Endothelial cell of umbilical vein (primary cell): ENCODE measurements around the gene CCDC93.
"Not testable (repeated sequence)": the region's sequence is repeated elsewhere in the genome, so short reads cannot be mapped to it uniquely, and the experiment has no call there.

ENCODE experiments used
- CTCF ChIP-seq, 2 donors: IDR thresholded peaks; 1 replicate in 1 of 2; 2 replicates in 1 of 2; pipeline ENCODE4 v1.5.1; 2011; ENCODE audit warnings: low read length in 2 of 2, mild to moderate bottlenecking in 2 of 2, moderate library complexity in 2 of 2, control low read depth in 1 of 2, inconsistent platforms in 1 of 2, low read depth in 1 of 2; ENCODE audit not compliant: insufficient read depth in 1 of 2; ENCODE audit errors: extremely low read depth in 1 of 2
- EZH2 ChIP-seq: IDR thresholded peaks from 2 replicates; pipeline ENCODE4 v1.6.1; 2012; ENCODE audit warnings: borderline replicate concordance, low read depth, mild to moderate bottlenecking, moderate library complexity, low read length, inconsistent platforms; ENCODE audit not compliant: severe bottlenecking
- JUN ChIP-seq: IDR thresholded peaks from 2 replicates; pipeline ENCODE4 v1.6.1; 2011; ENCODE audit warnings: borderline replicate concordance, low read depth; ENCODE audit not compliant: insufficient read length, insufficient read depth
- MYC ChIP-seq: IDR thresholded peaks from one replicate; pipeline ENCODE4 v1.6.1; 2011; ENCODE audit warnings: mild to moderate bottlenecking, low read depth, low read length
- POLR2A ChIP-seq: IDR thresholded peaks from 2 replicates; pipeline ENCODE4 v1.6.1; 2012; ENCODE audit warnings: low read depth, mild to moderate bottlenecking, control low read depth, low read length
- POLR2AphosphoS5 ChIP-seq: IDR thresholded peaks from 2 replicates; pipeline ENCODE4 v1.6.1; 2012; ENCODE audit warnings: low read depth, mild to moderate bottlenecking, control low read depth, low read length, moderate library complexity; ENCODE audit not compliant: insufficient read depth
- TF ChIP-seq, protein P1 (sequence below): IDR thresholded peaks from 2 replicates; pipeline ENCODE4 v1.6.1; 2011; ENCODE audit not compliant: insufficient read depth, insufficient read length

- TF ChIP-seq CTCF (IDR thresholded peaks at IDR 0.05; ENCODE audit: extremely low read depth in 1 of 2, insufficient read depth in 1 of 2, low read depth in 1 of 2, low read length in 2 of 2); EZH2; POLR2A; MYC; JUN; POLR2AphosphoS5: not testable (repeated sequence)
- TF ChIP-seq, protein P1, sequence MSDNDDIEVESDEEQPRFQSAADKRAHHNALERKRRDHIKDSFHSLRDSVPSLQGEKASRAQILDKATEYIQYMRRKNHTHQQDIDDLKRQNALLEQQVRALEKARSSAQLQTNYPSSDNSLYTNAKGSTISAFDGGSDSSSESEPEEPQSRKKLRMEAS, result not testable (repeated sequence)
These were observed 1.9 kb upstream of the CCDC93 start for GRCh38 chr2:118015761-118016160.
